ENCODE results near the gene RFC1. TPM values are rescaled to one million over a fixed set of nuclear protein-coding genes. Genes with fewer than 3 reads are reported as not detected.
"Not testable (repeated sequence)": the region's sequence is repeated elsewhere in the genome, so short reads cannot be mapped to it uniquely, and the experiment has no call there.

RFC1 gene
- total and polyA plus RNA-seq, 4 donors, result 13.3 to 45.2 (median 30.8) TPM

- H3K27ac ChIP-seq (ENCODE audit: low read depth in 1 of 2, low read length in 2 of 2), result peak overlapping the region; percentile 86 to 89
- H3K9ac ChIP-seq (ENCODE audit: low read depth in 1 of 2, low read length in 2 of 2), result peak overlapping the region; percentile 92
- peaks cover 10 to 23% (median 15%) of the 10 kb centered on the region in 4 donors for H3K4me1 ChIP-seq (ENCODE audit: control insufficient read depth in 4 of 4, insufficient read depth in 4 of 4, low read length in 3 of 4)
- whole genome bisulfite sequencing, result under 1% methylated on average over 5 of the region's 5 CpGs
- DNase-seq (ENCODE audit: low spot score), result no peak
- no peaks in the 10 kb centered on the region for H3K9me3 ChIP-seq (ENCODE audit: control insufficient read depth in 4 of 4, low read length in 3 of 4)
- peaks cover 0 to 10% (median 3%) of the 10 kb centered on the region in 4 donors for H3K36me3 ChIP-seq (ENCODE audit: control insufficient read depth in 4 of 4, insufficient read depth in 3 of 4, low read depth in 1 of 4, low read length in 3 of 4)
- no peaks in the 10 kb centered on the region for H3K27me3 ChIP-seq (ENCODE audit: control insufficient read depth in 4 of 4, insufficient read depth in 4 of 4, low read length in 3 of 4)
- peak overlapping the region; percentile 26 to 57 (median 49) for H3K4me3 ChIP-seq (ENCODE audit: low read depth in 1 of 3, low read length in 3 of 3)
- TF ChIP-seq CTCF (IDR thresholded peaks at IDR 0.05; ENCODE audit: low read depth, low read length, missing input control) (no peak), FOXA2 (IDR thresholded peaks at IDR 0.05) (peak; percentile 22), ZBTB33 (IDR thresholded peaks at IDR 0.05) (no peak), RAD21 (IDR thresholded peaks at IDR 0.05) (peak in 1 of 2 donors; percentile 22), YY1 (IDR thresholded peaks at IDR 0.05) (peak; percentile 86), ATF3 (IDR thresholded peaks at IDR 0.05) (peak; percentile 13), SP1 (IDR thresholded peaks at IDR 0.05) (peak; percentile 54), NR2F2 (IDR thresholded peaks at IDR 0.05) (peak; percentile 33), EGR1 (IDR thresholded peaks at IDR 0.05; ENCODE audit: low read depth in 2 of 2) (peak in 1 of 2 donors; percentile 28), TAF1 (conservative IDR thresholded peaks at IDR 0.05) (peak; percentile 54), HNF4G (IDR thresholded peaks at IDR 0.05) (peak; percentile 19), FOXA1 (IDR thresholded peaks at IDR 0.05) (no peak), REST (IDR thresholded peaks at IDR 0.05) (no peak), RXRA (IDR thresholded peaks at IDR 0.05) (peak in 1 of 2 donors; percentile 41), MAX (IDR thresholded peaks at IDR 0.05) (peak; percentile 24), JUND (IDR thresholded peaks at IDR 0.05) (peak; percentile 43 to 61), HNF4A (conservative IDR thresholded peaks at IDR 0.05) (no peak), GABPA (IDR thresholded peaks at IDR 0.05 in 1 of 2, conservative IDR thresholded peaks at IDR 0.05 in 1 of 2) (peak in 1 of 2 donors; percentile 9)
Measured at GRCh38 chr4:39353478-39354253, 12.5 kb downstream of the RFC1 start.

- peaks cover 10 to 23% (median 15%) of the 10 kb centered on the region in 4 donors for H3K4me1 ChIP-seq (ENCODE audit: control insufficient read depth in 4 of 4, insufficient read depth in 4 of 4, low read length in 3 of 4)
- H3K9me3 ChIP-seq (ENCODE audit: control insufficient read depth in 4 of 4, low read length in 3 of 4); DNase-seq (ENCODE audit: low spot score); H3K27me3 ChIP-seq (ENCODE audit: control insufficient read depth in 4 of 4, insufficient read depth in 4 of 4, low read length in 3 of 4): not testable (repeated sequence)
- H3K9ac ChIP-seq (ENCODE audit: low read depth in 1 of 2, low read length in 2 of 2), result peak overlapping the region; percentile 92
- WGBS, result 24% methylated on average over 6 of the region's 6 CpGs
- peak overlapping the region; percentile 10 to 49 (median 49) for H3K4me3 ChIP-seq (ENCODE audit: low read depth in 1 of 3, low read length in 3 of 3)
- peak overlapping the region; percentile 86 to 89 for H3K27ac ChIP-seq (ENCODE audit: low read depth in 1 of 2, low read length in 2 of 2)
- H3K36me3 ChIP-seq (ENCODE audit: control insufficient read depth in 4 of 4, insufficient read depth in 3 of 4, low read depth in 1 of 4, low read length in 3 of 4), result peaks cover 0 to 10% (median 3%) of the 10 kb centered on the region in 4 donors
Measured at GRCh38 chr4:39353149-39353477, 13.0 kb downstream of the RFC1 start.

All from liver (tissue), 9 donors.